WI38 (cell line): ENCODE measurements around the gene PDE4C.

Experiments used
- H3K4me3 ChIP-seq: 2 replicates; pipeline ENCODE4 v1.5.1; 2011; ENCODE audit warnings: low read depth, mild to moderate bottlenecking, control low read depth, low read length
- TF ChIP-seq, protein P1 (sequence below): IDR thresholded peaks from 2 replicates; pipeline ENCODE4 v1.5.1; 2012; ENCODE audit warnings: low read depth, mild to moderate bottlenecking, control low read depth, low read length

PDE4C gene

DNA sequence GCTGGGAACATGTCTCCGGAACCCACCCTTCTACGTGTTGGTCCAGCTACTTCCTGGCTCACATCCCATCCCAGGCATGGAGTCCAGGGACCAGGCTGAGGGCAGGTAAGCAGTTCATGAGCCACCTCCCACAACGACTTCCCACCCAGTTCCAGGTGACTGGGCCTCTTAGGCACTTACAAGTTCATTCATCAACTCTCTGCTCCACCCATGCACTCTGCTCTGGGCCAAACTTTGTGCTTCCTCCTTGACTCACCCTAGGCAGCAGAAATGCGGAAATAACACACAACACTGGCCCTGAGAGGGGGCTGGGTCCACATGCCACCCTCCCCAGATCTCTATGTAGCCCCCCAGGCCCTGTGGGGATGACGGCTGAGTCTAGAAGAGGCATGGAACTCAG lies 27.5 kb upstream of the PDE4C start:
- H3K4me3 ChIP-seq, result no peak overlapping the region
- TF ChIP-seq, protein P1, sequence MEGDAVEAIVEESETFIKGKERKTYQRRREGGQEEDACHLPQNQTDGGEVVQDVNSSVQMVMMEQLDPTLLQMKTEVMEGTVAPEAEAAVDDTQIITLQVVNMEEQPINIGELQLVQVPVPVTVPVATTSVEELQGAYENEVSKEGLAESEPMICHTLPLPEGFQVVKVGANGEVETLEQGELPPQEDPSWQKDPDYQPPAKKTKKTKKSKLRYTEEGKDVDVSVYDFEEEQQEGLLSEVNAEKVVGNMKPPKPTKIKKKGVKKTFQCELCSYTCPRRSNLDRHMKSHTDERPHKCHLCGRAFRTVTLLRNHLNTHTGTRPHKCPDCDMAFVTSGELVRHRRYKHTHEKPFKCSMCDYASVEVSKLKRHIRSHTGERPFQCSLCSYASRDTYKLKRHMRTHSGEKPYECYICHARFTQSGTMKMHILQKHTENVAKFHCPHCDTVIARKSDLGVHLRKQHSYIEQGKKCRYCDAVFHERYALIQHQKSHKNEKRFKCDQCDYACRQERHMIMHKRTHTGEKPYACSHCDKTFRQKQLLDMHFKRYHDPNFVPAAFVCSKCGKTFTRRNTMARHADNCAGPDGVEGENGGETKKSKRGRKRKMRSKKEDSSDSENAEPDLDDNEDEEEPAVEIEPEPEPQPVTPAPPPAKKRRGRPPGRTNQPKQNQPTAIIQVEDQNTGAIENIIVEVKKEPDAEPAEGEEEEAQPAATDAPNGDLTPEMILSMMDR, result no peak

DNA sequence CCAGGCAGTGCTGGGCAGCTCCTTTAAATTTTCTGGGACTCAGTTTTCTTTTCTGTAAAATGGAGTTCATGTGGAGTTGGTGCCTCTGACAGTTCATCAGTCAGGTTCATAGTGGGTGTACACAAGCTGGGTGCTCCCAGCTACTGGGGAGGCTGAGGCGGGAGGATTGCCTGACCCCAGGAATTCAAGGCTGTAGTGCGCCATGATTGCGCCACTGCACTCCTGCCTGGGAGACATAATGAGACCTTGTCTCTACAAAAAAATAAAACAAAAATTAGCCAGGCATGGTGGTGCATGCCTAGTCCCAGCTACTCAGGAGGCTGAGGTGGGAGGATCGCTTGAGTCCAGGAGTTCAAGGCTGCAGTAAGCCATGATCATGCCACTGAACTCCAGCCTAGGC lies 26.9 kb upstream of the PDE4C start:
- H3K4me3 ChIP-seq, result no peak overlapping the region
- TF ChIP-seq, protein P1, result no peak

DNA sequence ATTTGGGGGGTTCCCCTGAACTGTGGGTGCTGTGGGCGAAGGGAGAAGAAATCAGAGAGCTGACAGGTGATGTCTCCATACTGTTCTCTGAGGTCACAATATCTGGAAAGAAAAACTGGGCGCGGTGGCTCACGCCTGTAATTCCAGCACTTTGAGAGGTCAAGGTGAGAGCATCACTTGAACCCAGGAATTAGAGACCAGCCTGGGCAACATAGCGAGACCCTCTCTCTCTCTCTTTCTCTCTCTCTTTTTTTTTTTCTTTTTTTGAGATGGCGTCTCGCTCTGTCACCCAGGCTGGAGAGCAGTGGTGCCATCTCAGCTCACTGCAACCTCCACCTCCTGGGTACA lies 26.1 kb upstream of the PDE4C start:
- no peak overlapping the region for H3K4me3 ChIP-seq
- TF ChIP-seq, protein P1, result no peak

DNA sequence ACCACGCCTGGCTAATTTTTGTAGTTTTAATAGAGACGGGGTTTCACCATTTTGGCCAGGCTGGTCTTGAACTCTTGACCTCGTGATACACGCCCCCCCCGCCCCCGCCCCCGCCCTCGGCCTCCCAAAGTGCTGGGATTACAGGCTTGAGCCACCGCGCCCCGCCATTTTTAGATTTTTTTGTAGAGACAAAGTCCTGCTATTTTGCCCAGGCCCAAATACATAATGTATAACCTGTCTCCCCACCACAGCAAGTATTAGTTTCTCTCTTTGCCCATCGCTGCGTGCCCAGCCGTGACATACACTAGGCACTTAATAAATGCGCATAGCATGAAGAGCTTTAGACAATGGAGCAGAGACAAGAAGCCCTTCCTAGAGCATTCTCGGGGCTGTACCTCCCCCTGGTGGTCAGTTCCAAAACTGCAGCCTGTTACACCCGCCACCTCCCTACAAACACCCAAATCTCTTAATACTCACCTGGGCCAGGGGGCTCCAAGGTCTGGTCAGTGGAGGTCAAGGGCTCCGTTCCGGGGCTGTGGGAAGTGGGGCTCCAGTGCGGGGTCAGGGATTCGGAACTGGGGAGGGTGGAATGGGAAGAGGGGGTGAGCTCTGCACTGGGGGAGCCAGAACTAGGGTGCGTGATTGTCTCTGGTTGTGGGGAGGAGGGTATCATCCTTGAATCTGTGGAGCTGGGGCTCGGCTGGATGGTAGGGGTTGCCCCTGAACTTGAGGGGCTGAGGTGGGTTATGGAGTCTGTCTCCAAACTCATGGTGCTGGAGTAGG lies 25.5 kb upstream of the PDE4C start:
- no peak overlapping the region for H3K4me3 ChIP-seq
- TF ChIP-seq, protein P1, result peak; percentile 95

DNA sequence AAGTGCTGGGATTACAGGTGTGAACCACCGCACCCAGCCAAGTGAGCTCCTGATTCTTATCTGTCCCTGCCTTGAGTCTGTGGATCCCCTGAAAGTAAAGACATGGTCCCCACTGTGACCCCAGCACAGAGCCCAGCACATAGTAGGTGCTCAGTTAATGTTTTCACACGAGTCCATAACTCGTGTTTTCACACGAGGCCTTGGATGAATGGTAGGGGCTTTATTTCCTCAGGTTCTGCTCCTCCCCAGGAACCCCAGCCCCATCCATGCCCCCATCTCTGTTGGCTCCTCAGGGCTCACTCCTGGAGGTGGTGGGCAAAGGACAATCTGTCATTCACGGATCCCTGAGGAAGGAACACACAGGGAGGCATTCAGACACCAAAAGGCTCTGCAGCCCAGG lies 23.6 kb upstream of the PDE4C start:
- TF ChIP-seq, protein P1, result no peak

DNA sequence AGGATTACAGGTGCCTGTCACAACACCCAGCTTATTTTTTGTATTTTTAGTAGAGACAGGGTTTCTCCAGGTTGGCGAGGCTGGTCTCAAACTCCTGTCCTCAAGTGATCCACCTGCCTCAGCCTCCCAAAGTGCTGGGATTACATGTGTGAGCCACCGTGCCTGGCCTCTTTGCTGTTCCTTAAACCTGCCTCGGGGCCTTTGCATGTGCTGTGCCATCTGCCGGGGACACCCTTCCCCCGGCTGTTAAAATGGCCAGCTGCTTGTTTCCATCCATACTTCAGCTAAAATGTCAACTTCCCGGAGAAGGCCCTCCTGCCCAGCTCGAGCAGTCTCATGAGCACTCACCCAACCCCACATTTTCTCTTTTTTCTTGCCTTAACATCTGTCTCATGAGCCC lies 19.1 kb upstream of the PDE4C start:
- TF ChIP-seq, protein P1, result no peak
- H3K4me3 ChIP-seq, result no peak overlapping the region

More for the DNA sequence above, 23.6 kb upstream of the PDE4C start:
- no peak overlapping the region for H3K4me3 ChIP-seq

DNA sequence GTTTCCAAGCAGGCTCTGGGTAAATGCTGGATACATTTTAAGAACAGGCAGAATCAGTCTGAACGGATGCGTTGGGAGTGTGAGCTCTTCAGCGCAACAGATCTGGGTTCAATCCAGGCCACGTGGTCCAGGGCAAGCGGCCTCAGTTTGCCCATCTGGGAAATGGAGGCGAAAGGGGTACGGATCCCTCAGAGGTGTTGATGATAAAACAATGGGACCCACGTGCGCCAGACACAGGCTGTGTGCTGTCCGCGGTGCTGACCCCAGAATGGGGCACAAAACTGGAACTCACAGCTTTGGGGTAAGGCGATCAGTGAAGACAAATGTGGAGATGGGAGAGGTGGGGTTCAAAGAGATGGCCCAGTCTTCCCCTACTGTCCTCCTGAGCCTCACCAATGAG lies 13.1 kb upstream of the PDE4C start:
- H3K4me3 ChIP-seq, result no peak overlapping the region
- TF ChIP-seq, protein P1, result no peak
